Chondrocyte (in vitro differentiated cells): ENCODE data around the gene PLEKHN1. TPM values are rescaled to one million over a fixed set of nuclear protein-coding genes. Genes with fewer than 3 reads are reported as not detected.

ENCODE experiments used
- DNase-seq: peaks from one replicate; pipeline ENCODE4 v3.0.0; 2021; ENCODE audit warnings: mixed read lengths, low spot score
- H3K27ac Mint-ChIP-seq: one replicate; pipeline ENCODE4 v1.8.0; 2021; ENCODE audit warnings: mild to moderate bottlenecking, moderate library complexity, mixed read lengths; ENCODE audit not compliant: unreplicated experiment
- H3K27me3 Mint-ChIP-seq: 2 replicates; pipeline ENCODE4 v1.8.0; 2021; ENCODE audit warnings: low read depth, mixed read lengths
- H3K36me3 Mint-ChIP-seq: 2 replicates; pipeline ENCODE4 v1.8.0; 2021; ENCODE audit warnings: low read depth, mixed read lengths
- H3K4me1 Mint-ChIP-seq: 2 replicates; pipeline ENCODE4 v1.8.0; 2021; ENCODE audit warnings: low read depth, mild to moderate bottlenecking, mixed read lengths
- H3K4me3 Mint-ChIP-seq: one replicate; pipeline ENCODE4 v1.8.0; 2021; ENCODE audit warnings: mild to moderate bottlenecking, moderate library complexity, mixed read lengths; ENCODE audit not compliant: unreplicated experiment
- H3K9me3 Mint-ChIP-seq: 2 replicates; pipeline ENCODE4 v1.8.0; 2021; ENCODE audit warnings: low read depth, mixed read lengths
- CTCF ChIP-seq: fragments of 200-600 bp; sonication (generic); IDR thresholded peaks from 2 replicates; pipeline ENCODE4 v1.5.0; 2021; ENCODE audit warnings: antibody characterized with exemption, mild to moderate bottlenecking, moderate library complexity
- total RNA-seq: library from RNA; stranded (reverse); gene quantifications from 3 replicates; pipeline ENCODE4 v1.2.1, GENCODE V29; 2021

The PLEKHN1 gene
- total RNA-seq, 1 donor from 2014 or later = 0.17 TPM

- no peak for TF ChIP-seq CTCF
- Mint-ChIP-seq H3K4me3 (peak overlapping the region; percentile 76), H3K36me3 (peaks cover 2% of the 10 kb centered on the region), H3K27ac (no peak overlapping the region), H3K27me3 (no peaks in the 10 kb centered on the region), H3K4me1 (peaks cover 32% of the 10 kb centered on the region), H3K9me3 (no peaks in the 10 kb centered on the region)
- DNase-seq = no peak
These were observed 56.2 kb downstream of the PLEKHN1 start for GRCh38 chr1:1022302-1023009.

DNA sequence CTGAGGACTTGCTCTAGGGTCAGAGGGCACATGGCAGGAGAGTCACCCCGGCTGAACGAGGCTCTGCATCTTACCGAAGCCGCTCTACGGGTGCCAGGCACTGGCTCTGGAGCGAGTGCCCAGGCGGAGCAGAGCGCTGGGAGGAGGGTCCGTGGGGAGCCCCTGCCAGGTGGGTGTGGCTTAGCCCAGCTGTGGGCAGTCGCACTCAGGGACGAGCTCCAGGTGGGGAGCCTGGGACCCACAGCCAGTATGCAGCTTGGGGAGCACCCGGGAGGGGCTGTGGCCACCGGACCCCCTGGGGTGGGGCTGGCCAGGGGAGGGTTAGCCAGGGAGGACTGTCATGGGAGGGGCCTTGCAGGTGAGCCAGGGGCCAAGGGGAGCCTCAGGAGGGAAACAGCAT, 57.4 kb downstream of the PLEKHN1 start:
- TF ChIP-seq CTCF = no peak
- DNase-seq = no peak
- H3K4me1 Mint-ChIP-seq = peaks cover 32% of the 10 kb centered on the region
- H3K36me3 Mint-ChIP-seq = peaks cover 2% of the 10 kb centered on the region
- no peaks in the 10 kb centered on the region for H3K9me3 Mint-ChIP-seq
- no peak overlapping the region for H3K27ac Mint-ChIP-seq
- H3K27me3 Mint-ChIP-seq = no peaks in the 10 kb centered on the region
- H3K4me3 Mint-ChIP-seq = no peak overlapping the region

DNA sequence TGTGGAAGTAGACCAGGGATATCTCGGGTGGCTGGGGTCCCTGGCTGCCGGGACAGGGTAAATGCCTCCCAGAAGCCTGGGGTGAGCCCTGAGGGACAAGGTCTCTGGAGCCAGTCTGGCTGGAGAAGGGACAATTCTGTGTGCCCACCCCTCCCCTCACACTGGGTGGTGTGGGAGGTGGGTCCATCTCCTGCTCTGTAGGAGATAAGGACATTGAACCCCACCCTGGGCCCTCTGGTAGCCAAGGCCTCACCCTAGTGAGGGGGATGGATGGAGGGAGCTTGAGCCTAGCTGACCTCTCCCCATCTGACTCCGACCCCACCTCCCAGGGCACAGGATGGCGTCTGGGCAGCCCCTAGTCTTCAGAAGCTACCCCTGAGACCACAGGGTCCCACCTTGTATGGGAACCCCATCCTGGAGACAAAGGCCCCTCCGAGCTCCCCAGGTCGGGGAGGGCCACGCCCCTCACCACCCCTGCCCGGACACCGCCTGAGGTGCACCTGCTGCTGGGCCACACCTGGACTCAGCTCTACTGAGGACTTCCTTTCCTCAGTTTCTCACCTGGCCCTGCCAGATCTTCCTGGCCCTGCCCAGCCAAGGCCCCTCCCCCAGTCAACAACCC, 58.0 kb downstream of the PLEKHN1 start:
- peaks cover 32% of the 10 kb centered on the region for H3K4me1 Mint-ChIP-seq
- no peak for TF ChIP-seq CTCF
- H3K36me3 Mint-ChIP-seq = peaks cover 2% of the 10 kb centered on the region
- H3K27me3 Mint-ChIP-seq = no peaks in the 10 kb centered on the region
- H3K4me3 Mint-ChIP-seq = peak overlapping the region; percentile 6
- no peak for DNase-seq
- H3K9me3 Mint-ChIP-seq = no peaks in the 10 kb centered on the region
- H3K27ac Mint-ChIP-seq = no peak overlapping the region

- Mint-ChIP-seq H3K9me3 (no peaks in the 10 kb centered on the region), H3K27ac (no peak overlapping the region), H3K4me3 (peak overlapping the region; percentile 6), H3K4me1 (peaks cover 32% of the 10 kb centered on the region), H3K36me3 (peaks cover 2% of the 10 kb centered on the region), H3K27me3 (no peaks in the 10 kb centered on the region)
- TF ChIP-seq CTCF = no peak
- no peak for DNase-seq
These were observed 58.8 kb downstream of the PLEKHN1 start for GRCh38 chr1:1024771-1025699.

Other genes with a start within 250 kb of the PLEKHN1 start
- 3.1 to 73.8 TPM (median 3.4 TPM) in 3 replicates for gene SAMD11, start 42.6 kb upstream of the PLEKHN1 start, total RNA-seq
- gene NOC2L, start 7.2 kb upstream of the PLEKHN1 start, total RNA-seq = 50.6 to 63.8 TPM (median 52.0 TPM) in 3 replicates
- 17.4 to 24.3 TPM (median 19.1 TPM) in 3 replicates for gene KLHL17, start 5.9 kb upstream of the PLEKHN1 start, total RNA-seq
- gene PERM1, start 15.6 kb downstream of the PLEKHN1 start, total RNA-seq = 0.12 to 0.37 TPM (median 0.31 TPM) in 3 replicates
- 56.6 to 137 TPM (median 136 TPM) in 3 replicates for gene HES4, start 33.6 kb downstream of the PLEKHN1 start, total RNA-seq
- gene ISG15, start 47.0 kb downstream of the PLEKHN1 start, total RNA-seq = 28.5 to 42.8 TPM (median 42.2 TPM) in 3 replicates
- 138 to 221 TPM (median 219 TPM) in 3 replicates for gene AGRN, start 53.6 kb downstream of the PLEKHN1 start, total RNA-seq
- not detected in 3 replicates for gene RNF223, start 107.8 kb downstream of the PLEKHN1 start, total RNA-seq
- gene C1orf159, start 149.6 kb downstream of the PLEKHN1 start, total RNA-seq = 9.2 to 15.1 TPM (median 9.2 TPM) in 3 replicates
- not detected in 3 replicates for gene TTLL10, start 207.4 kb downstream of the PLEKHN1 start, total RNA-seq
- not detected in 3 replicates for gene TNFRSF18, start 240.1 kb downstream of the PLEKHN1 start, total RNA-seq
- 0.24 to 0.59 TPM in 2 of 3 replicates, not detected in the other for gene TNFRSF4, start 247.7 kb downstream of the PLEKHN1 start, total RNA-seq